Nephron progenitor cell (in vitro differentiated cells): ENCODE data around the gene NCK2.

Experiments
- DNase-seq: peaks from one replicate; pipeline ENCODE4 v3.0.0; 2021
- H3K27ac Mint-ChIP-seq: 2 replicates; pipeline ENCODE4 v1.8.0; 2021; ENCODE audit warnings: mild to moderate bottlenecking, moderate library complexity, mixed read lengths
- H3K27me3 Mint-ChIP-seq: 2 replicates; pipeline ENCODE4 v1.8.0; 2021; ENCODE audit warnings: mild to moderate bottlenecking, low read depth, mixed read lengths; ENCODE audit not compliant: poor library complexity
- H3K36me3 Mint-ChIP-seq: 2 replicates; pipeline ENCODE4 v1.8.0; 2021; ENCODE audit warnings: low read depth, mixed read lengths
- H3K4me1 Mint-ChIP-seq: 2 replicates; pipeline ENCODE4 v1.8.0; 2021; ENCODE audit warnings: mixed read lengths
- H3K4me3 Mint-ChIP-seq: 2 replicates; pipeline ENCODE4 v1.8.0; 2021; ENCODE audit warnings: mild to moderate bottlenecking, moderate library complexity, mixed read lengths
- H3K9me3 Mint-ChIP-seq: 2 replicates; pipeline ENCODE4 v1.8.0; 2021; ENCODE audit warnings: mild to moderate bottlenecking, moderate library complexity, mixed read lengths
- CTCF ChIP-seq: fragments of 200-600 bp; sonication (generic); IDR thresholded peaks from 2 replicates; pipeline ENCODE4 v1.5.0; 2021; ENCODE audit warnings: antibody characterized with exemption

Gene NCK2

GRCh38 chr2:105852066-105852465 lies 107.4 kb downstream of the NCK2 start:
- Mint-ChIP-seq H3K36me3 (peaks cover 29% of the 10 kb centered on the region), H3K4me1 (peaks cover 5% of the 10 kb centered on the region), H3K4me3 (no peak overlapping the region), H3K27me3 (no peaks in the 10 kb centered on the region), H3K27ac (no peak overlapping the region), H3K9me3 (no peaks in the 10 kb centered on the region)
- DNase-seq, result no peak
- TF ChIP-seq CTCF, result no peak

- DNase-seq, result no peak
- no peaks in the 10 kb centered on the region for H3K9me3 Mint-ChIP-seq
- no peak overlapping the region for H3K4me3 Mint-ChIP-seq
- no peak overlapping the region for H3K27ac Mint-ChIP-seq
- peaks cover 12% of the 10 kb centered on the region for H3K4me1 Mint-ChIP-seq
- H3K27me3 Mint-ChIP-seq, result no peaks in the 10 kb centered on the region
- peaks cover 37% of the 10 kb centered on the region for H3K36me3 Mint-ChIP-seq
- no peak for TF ChIP-seq CTCF
Measured at GRCh38 chr2:105853354-105854088, 108.8 kb downstream of the NCK2 start.

GRCh38 chr2:105854972-105855371 lies 110.3 kb downstream of the NCK2 start:
- Mint-ChIP-seq H3K4me3 (no peak overlapping the region), H3K36me3 (peaks cover 37% of the 10 kb centered on the region), H3K27ac (peak overlapping the region; percentile 57), H3K4me1 (peaks cover 12% of the 10 kb centered on the region), H3K9me3 (no peaks in the 10 kb centered on the region), H3K27me3 (no peaks in the 10 kb centered on the region)
- TF ChIP-seq CTCF, result no peak
- no peak for DNase-seq

- no peaks in the 10 kb centered on the region for H3K27me3 Mint-ChIP-seq
- peaks cover 37% of the 10 kb centered on the region for H3K36me3 Mint-ChIP-seq
- H3K4me1 Mint-ChIP-seq, result peaks cover 10% of the 10 kb centered on the region
- H3K27ac Mint-ChIP-seq, result no peak overlapping the region
- no peak for DNase-seq
- no peaks in the 10 kb centered on the region for H3K9me3 Mint-ChIP-seq
- no peak overlapping the region for H3K4me3 Mint-ChIP-seq
- TF ChIP-seq CTCF, result no peak
Measured at GRCh38 chr2:105856581-105856980, 111.9 kb downstream of the NCK2 start.

GRCh38 chr2:105857076-105857740 lies 112.5 kb downstream of the NCK2 start:
- peaks cover 8% of the 10 kb centered on the region for H3K4me1 Mint-ChIP-seq
- H3K9me3 Mint-ChIP-seq, result no peaks in the 10 kb centered on the region
- no peak overlapping the region for H3K4me3 Mint-ChIP-seq
- peaks cover 37% of the 10 kb centered on the region for H3K36me3 Mint-ChIP-seq
- DNase-seq, result no peak
- no peak for TF ChIP-seq CTCF
- peak overlapping the region; percentile 90 for H3K27ac Mint-ChIP-seq
- H3K27me3 Mint-ChIP-seq, result no peaks in the 10 kb centered on the region
